HPDE6-E6E7 (cell line): Measurements from ENCODE around the gene VAMP8.
"Not testable (repeated sequence)": the region's sequence is repeated elsewhere in the genome, so short reads cannot be mapped to it uniquely, and the experiment has no call there.

Experiments used
- DNase-seq: peaks from one replicate; pipeline ENCODE4 v3.0.0; 2011; ENCODE audit warnings: missing footprints; ENCODE audit errors: extremely low spot score

The VAMP8 gene

GRCh38 chr2:85547089-85547858, 30.1 kb upstream of the VAMP8 start:
- no peak for DNase-seq

GRCh38 chr2:85547859-85548607, 29.4 kb upstream of the VAMP8 start:
- DNase-seq: no peak

- no peak for DNase-seq
Observed at GRCh38 chr2:85548608-85548900, 28.8 kb upstream of the VAMP8 start.

GRCh38 chr2:85549095-85549494, 28.3 kb upstream of the VAMP8 start:
- DNase-seq: no peak

- no peak for DNase-seq
Observed at GRCh38 chr2:85549826-85550225, 27.6 kb upstream of the VAMP8 start.

- DNase-seq: no peak
Observed at GRCh38 chr2:85550486-85550885, 26.9 kb upstream of the VAMP8 start.

- DNase-seq: no peak
Observed at GRCh38 chr2:85551698-85552678, 25.4 kb upstream of the VAMP8 start.

GRCh38 chr2:85553184-85553583, 24.2 kb upstream of the VAMP8 start:
- DNase-seq: no peak

GRCh38 chr2:85554980-85555612, 22.3 kb upstream of the VAMP8 start:
- DNase-seq: no peak

GRCh38 chr2:85557130-85557529, 20.3 kb upstream of the VAMP8 start:
- no peak for DNase-seq

GRCh38 chr2:85558160-85558559, 19.2 kb upstream of the VAMP8 start:
- no peak for DNase-seq

GRCh38 chr2:85560403-85560726, 17.0 kb upstream of the VAMP8 start:
- not testable (repeated sequence) for DNase-seq

- no peak for DNase-seq
Observed at GRCh38 chr2:85560812-85561279, 16.5 kb upstream of the VAMP8 start.

GRCh38 chr2:85561280-85562212, 15.8 kb upstream of the VAMP8 start, which contains the start of gene GGCX:
Gene GGCX (minus strand): TSS chr2:85561493. CDS start chr2:85561428, 65 bp downstream.
- DNase-seq: peak; percentile 89

GRCh38 chr2:85564144-85564563, 13.2 kb upstream of the VAMP8 start:
- DNase-seq: no peak

- no peak for DNase-seq
Observed at GRCh38 chr2:85566265-85566664, 11.1 kb upstream of the VAMP8 start.

- DNase-seq: no peak
Observed at GRCh38 chr2:85575739-85576138, 1.6 kb upstream of the VAMP8 start.

GRCh38 chr2:85577063-85577385, 362 bp upstream of the VAMP8 start:
- no peak for DNase-seq

GRCh38 chr2:85578243-85579180, 1.1 kb downstream of the VAMP8 start:
- DNase-seq: no peak
